Activated CD4-positive, alpha-beta T cell treated with anti-CD3 and anti-CD28 coated beads, Interleukin-2, amount 50 U/mL, for 16 hours (primary cell): ENCODE data around the gene SPP2.

ENCODE experiments used
- DNase-seq: peaks from one replicate; pipeline ENCODE4 v3.0.0-alpha.2; 2020

SPP2 gene, protein sequence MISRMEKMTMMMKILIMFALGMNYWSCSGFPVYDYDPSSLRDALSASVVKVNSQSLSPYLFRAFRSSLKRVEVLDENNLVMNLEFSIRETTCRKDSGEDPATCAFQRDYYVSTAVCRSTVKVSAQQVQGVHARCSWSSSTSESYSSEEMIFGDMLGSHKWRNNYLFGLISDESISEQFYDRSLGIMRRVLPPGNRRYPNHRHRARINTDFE

DNA sequence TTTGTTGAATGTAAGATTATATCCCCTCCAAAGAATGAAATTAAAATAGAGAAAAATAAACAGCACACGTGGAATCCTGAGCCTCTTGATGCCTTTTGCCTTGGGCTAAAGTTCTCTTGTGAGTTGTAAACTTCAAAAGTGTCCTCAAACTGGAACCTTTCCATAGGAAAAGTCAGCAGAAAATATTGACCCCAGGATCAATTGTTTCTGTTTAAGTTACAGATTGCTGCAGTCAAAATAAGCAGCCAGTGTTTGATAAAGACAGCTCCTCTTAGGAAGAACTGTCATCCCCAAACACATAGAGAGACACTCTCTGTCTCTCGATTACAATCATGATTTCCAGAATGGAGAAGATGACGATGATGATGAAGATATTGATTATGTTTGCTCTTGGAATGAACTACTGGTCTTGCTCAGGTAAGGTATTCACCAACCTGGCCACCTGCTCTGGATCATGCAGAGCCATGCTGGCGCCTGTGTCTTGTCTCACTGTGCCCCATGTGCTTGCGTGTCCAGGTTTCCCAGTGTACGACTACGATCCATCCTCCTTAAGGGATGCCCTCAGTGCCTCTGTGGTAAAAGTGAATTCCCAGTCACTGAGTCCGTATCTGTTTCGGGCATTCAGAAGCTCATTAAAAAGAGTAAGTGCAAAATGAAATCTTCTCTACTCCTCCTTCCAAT lies at the start of gene SPP2:
Gene SPP2 (plus strand): TSS at position 248 of the 681 bp plus-strand sequence. CDS start 85 bp downstream, at position 333.
- no peak for DNase-seq

- peak; percentile 27 for DNase-seq
Observed at GRCh38 chr2:234001380-234002160, 48.9 kb upstream of the SPP2 start.

- no peak for DNase-seq
Observed at GRCh38 chr2:234002281-234002680, 48.2 kb upstream of the SPP2 start.

GRCh38 chr2:234003972-234004617 lies 46.4 kb upstream of the SPP2 start:
- peak; percentile 46 for DNase-seq

GRCh38 chr2:234005126-234005525 lies 45.4 kb upstream of the SPP2 start:
- DNase-seq, result no peak

DNA sequence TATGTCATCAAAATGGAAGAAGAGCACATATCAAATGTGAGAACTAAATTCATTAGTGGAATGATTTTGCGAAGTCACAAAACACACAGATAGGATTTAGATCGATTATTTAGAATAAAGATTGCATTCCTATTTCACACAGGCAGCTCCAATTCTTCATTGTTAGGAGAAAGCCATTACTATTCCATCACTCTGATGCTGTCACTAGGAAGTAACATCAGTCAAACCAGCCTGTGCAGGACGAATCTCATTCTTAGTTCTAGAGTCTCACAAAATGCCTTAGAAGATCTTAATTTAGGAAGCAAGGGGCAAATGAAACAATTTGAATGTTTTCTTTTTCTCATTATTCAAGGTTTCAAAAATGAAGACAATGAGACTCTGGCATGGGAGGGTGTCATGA lies 44.0 kb upstream of the SPP2 start:
- no peak for DNase-seq

DNA sequence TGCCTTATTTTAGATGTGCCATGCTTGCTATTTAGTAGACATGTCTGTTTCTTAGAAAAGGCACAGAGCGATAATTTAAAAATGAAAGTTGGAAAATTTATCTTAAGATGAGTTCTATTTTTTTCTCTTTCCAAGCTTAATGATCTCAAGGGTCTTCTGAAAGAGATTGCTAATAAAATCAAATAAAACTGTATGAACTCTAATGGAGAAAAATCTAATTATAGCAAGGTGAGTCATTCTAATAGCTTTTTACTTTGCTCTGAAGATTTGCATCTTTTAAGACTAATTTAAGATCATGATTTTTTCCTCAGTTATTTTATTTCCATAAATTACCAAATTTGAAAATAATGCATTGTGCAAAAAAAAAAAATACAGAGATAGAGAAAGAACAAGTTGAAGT lies 36.1 kb upstream of the SPP2 start:
- DNase-seq, result no peak

- no peak for DNase-seq
Observed at GRCh38 chr2:234015861-234016260, 34.6 kb upstream of the SPP2 start.

- DNase-seq, result no peak
Observed at GRCh38 chr2:234019896-234020295, 30.6 kb upstream of the SPP2 start.

GRCh38 chr2:234020332-234020731 lies 30.2 kb upstream of the SPP2 start:
- DNase-seq, result no peak

DNA sequence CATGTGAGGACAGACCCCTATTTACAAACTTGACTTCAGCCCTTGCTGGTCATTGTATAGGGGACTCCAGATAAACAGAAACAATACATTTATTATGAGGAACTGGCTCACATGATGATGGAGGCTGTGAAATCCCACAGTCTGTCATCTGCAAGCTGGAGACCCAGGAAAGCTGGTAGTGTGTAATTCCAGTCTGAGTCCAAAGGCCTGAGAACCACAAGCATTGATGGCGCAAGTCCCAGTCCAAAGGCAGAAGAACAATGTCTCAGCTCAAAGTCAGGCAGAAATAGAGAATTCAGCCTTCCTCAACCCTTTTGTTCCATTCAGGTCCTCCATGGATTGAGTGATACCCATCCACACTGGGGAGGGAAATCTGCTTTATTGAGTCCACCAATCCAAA lies 28.1 kb upstream of the SPP2 start:
- DNase-seq, result no peak

DNA sequence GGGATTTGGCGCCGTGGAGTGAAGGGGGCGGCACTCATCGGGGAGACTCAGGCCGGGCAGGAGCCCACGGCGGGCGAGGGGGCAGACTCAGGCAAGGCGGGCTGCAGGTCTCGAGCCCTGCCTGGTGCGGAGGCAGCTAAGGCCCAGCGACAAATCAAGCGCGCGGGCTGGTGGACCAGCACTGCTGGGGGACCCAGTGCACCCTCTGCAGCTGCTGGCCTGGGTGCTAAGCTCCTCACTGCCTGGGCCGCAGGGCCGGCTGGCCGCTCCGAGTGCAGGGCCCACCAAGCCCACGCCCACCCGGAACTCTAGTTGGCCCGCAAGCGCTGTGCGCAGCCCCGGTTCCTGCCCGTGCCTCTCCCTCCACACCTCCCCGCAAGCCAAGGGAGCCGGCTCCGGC lies 26.2 kb upstream of the SPP2 start:
- DNase-seq, result no peak

DNA sequence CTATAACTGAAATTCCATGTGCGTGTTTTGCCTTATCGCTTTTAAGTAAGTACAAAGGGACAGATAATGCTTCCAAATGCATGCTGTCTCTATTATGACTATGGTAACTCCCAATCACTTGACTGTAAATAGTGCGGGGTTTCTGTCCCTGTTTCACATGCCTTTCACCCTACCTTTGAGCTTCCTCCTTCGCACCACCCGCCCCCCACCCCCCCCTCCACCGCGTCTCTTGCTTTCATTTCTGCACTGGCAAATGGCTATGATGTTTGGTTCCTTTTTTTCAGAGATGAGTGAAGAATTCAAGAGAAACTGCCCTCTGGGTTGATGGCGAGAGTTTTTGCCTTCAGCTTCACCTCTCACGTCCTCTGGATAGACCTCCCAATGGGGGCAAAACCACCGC lies 25.0 kb upstream of the SPP2 start:
- peak; percentile 4 for DNase-seq

- DNase-seq, result no peak
Observed at GRCh38 chr2:234025891-234026401, 24.6 kb upstream of the SPP2 start.

DNA sequence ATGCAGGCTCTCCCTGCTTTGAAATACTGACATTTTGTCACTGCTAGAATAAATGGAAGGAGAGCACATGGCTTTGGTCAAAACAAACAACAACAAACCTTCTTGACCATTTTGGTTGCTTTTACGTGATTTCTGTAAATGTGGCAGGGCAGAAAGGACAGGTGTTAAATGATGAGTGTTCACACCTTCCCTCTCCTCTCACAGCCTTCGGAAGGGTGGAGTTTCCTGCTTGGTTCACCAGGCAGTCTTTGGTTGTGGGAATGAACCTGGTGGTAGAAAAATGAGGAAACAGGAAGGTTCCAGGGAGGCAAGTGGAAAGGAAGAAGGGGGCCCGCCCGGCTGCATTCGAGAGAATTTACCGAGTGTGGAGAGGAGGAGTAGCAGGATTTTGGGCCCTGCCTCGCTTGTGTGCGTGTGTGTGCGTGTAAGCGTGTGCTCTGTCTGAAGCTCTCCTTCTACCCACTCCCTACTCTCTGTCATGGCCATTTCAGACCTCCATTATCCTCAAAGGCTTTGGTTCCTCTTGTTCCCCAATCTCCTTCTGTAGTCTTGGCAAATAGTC lies 23.7 kb upstream of the SPP2 start:
- DNase-seq, result no peak

DNA sequence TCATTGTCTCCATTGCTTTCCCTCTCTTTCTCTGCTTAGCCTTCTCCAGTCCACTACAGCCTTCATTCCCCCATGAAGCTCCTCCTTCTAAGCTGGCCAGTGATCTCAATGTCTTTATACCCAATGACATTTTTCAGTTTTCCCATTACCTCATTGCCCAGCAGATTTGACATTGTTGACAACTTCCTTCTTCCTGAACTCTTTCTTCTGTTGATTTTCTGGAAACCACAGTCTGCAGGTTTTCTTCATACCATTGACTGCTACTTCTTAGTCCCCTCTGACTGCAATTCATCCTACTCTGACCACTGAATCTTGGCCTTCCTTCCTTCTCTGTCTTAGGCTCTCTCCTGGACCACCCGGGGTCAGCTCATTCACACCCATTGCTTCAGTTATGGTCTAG lies 22.9 kb upstream of the SPP2 start:
- DNase-seq, result no peak

DNA sequence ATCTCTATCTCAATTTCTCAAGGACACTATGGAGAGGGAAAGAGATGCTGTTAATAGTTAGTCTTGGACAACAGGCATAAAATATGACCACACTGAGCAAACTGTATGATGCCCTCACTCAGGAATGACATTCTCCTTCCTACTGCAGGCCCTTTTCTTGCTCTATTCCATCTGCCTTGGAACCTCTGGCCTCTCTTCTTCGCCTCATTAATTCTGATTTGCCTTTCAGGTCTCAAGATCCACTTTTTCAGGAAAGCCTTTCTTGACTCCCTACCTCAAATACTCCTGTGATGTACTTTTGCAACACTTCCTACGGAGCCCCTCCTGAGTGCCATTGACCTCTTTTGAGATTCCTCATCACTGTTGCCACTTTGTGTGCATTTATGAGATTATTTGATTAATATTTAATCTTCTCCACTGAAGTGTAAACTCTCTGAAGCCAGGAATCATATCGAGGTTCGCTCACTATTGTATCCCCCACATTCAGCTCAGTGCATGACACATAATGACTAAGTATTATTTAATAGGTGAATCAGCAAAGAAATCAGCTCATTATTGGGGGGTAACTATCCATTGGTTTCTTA lies 21.3 kb upstream of the SPP2 start:
- DNase-seq, result no peak

- no peak for DNase-seq
Observed at GRCh38 chr2:234031207-234031606, 19.3 kb upstream of the SPP2 start.

GRCh38 chr2:234032279-234032856 lies 18.1 kb upstream of the SPP2 start:
- DNase-seq, result peak; percentile 79

- DNase-seq, result no peak
Observed at GRCh38 chr2:234033174-234033573, 17.3 kb upstream of the SPP2 start.

GRCh38 chr2:234033885-234034284 lies 16.6 kb upstream of the SPP2 start:
- no peak for DNase-seq
